GM12864 (cell line): ENCODE measurements around the gene SLC22A13.

Source experiments
- DNase-seq: peaks from one replicate; pipeline ENCODE4 v3.0.0-alpha.2; 2011; ENCODE audit warnings: low read depth
- H3K4me3 ChIP-seq: 2 replicates; pipeline ENCODE4 v1.5.1; 2011; ENCODE audit warnings: mild to moderate bottlenecking, low read depth, low read length, control low read depth
- CTCF ChIP-seq: IDR thresholded peaks from 2 replicates; pipeline ENCODE4 v1.5.1; 2011; ENCODE audit warnings: low read depth, mild to moderate bottlenecking, moderate library complexity, low read length, control low read depth, inconsistent platforms; ENCODE audit errors: missing control alignments

SLC22A13 gene

GRCh38 chr3:38260474-38260873 is 5.1 kb upstream of the SLC22A13 start:
- H3K4me3 ChIP-seq, result no peak overlapping the region
- TF ChIP-seq CTCF, result no peak
- DNase-seq, result no peak

- no peak for DNase-seq
- TF ChIP-seq CTCF, result no peak
Measured at GRCh38 chr3:38264353-38264771, 1.2 kb upstream of the SLC22A13 start.

GRCh38 chr3:38264779-38265178 is 833 bp upstream of the SLC22A13 start:
- no peak for TF ChIP-seq CTCF
- no peak overlapping the region for H3K4me3 ChIP-seq
- DNase-seq, result no peak

More at GRCh38 chr3:38264353-38264771, 1.2 kb upstream of the SLC22A13 start:
- H3K4me3 ChIP-seq, result no peak overlapping the region

GRCh38 chr3:38266810-38267209 is 1.2 kb downstream of the SLC22A13 start:
- no peak for TF ChIP-seq CTCF
- H3K4me3 ChIP-seq, result no peak overlapping the region
- no peak for DNase-seq

- TF ChIP-seq CTCF, result no peak
- H3K4me3 ChIP-seq, result no peak overlapping the region
- no peak for DNase-seq
Measured at GRCh38 chr3:38267662-38268061, 2.0 kb downstream of the SLC22A13 start.

GRCh38 chr3:38268087-38268486 is 2.5 kb downstream of the SLC22A13 start:
- DNase-seq, result no peak
- no peak for TF ChIP-seq CTCF
- no peak overlapping the region for H3K4me3 ChIP-seq

GRCh38 chr3:38268522-38268921 is 2.9 kb downstream of the SLC22A13 start:
- no peak for TF ChIP-seq CTCF
- no peak for DNase-seq
- no peak overlapping the region for H3K4me3 ChIP-seq
